ENCODE measurements around the gene POLR1A.
"Not testable (repeated sequence)": the region's sequence is repeated elsewhere in the genome, so short reads cannot be mapped to it uniquely, and the experiment has no call there.

Gene POLR1A

DNA sequence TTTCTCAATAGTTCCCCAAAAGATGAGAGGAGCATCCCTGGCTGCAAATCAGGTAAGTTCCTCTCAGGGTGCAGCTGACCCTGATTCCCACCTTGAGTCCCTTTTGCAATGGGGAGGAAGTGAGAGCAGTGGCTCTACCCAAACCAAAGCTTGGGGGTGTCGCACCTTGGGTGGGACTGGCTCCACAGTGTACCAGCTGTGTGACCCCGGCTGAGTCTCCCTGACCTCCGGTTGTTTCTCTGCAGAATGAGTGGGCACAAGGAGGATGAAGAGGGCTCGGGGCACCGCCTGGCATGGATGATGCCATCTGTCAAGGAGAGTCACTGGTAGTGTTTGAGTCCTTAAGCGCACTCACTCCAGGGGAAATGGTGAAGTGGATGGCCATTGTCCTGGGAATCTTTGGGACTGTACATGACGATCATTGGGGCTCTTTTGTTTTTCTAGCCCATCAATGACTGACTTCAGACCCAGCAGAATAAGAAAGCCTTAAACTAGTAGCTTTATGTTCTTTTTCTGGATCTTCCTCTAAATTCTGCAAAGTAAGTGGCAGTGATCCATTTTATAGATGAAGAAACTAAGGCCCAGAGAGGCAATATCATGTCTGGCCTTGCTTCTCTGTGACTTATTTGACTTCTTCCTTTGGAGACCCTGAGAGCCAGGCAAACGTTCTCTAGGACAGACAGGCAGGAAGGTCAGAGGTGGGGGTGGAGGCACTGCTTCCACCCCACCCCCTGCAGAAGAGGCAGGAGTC, 110.6 kb downstream of the POLR1A start:
- no peak for DNase-seq (ENCODE audit: low read depth)

DNA sequence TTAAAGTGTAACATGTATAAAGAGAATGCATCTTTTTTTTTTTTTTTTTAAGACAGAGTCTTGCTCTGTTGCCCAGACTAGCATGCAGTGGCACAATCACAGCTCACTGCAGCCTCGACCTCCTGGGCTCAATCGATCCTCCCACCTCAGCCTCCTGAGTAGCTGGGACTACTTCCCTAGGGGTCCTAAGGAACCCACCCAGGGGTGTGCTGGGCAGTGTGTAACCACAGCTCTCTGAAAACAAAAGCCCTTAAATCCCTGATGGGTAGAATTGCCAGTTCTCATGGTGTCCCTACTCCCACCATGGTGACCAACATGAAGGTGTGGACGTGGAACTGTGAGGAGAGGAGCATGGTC, 111.3 kb downstream of the POLR1A start:
- H3K4me3 ChIP-seq (ENCODE audit: control insufficient read depth, low read depth, low read length) = no peak overlapping the region
- no peak for DNase-seq (ENCODE audit: low read depth)
- TF ChIP-seq, protein P1, sequence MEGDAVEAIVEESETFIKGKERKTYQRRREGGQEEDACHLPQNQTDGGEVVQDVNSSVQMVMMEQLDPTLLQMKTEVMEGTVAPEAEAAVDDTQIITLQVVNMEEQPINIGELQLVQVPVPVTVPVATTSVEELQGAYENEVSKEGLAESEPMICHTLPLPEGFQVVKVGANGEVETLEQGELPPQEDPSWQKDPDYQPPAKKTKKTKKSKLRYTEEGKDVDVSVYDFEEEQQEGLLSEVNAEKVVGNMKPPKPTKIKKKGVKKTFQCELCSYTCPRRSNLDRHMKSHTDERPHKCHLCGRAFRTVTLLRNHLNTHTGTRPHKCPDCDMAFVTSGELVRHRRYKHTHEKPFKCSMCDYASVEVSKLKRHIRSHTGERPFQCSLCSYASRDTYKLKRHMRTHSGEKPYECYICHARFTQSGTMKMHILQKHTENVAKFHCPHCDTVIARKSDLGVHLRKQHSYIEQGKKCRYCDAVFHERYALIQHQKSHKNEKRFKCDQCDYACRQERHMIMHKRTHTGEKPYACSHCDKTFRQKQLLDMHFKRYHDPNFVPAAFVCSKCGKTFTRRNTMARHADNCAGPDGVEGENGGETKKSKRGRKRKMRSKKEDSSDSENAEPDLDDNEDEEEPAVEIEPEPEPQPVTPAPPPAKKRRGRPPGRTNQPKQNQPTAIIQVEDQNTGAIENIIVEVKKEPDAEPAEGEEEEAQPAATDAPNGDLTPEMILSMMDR (IDR thresholded peaks at IDR 0.05; ENCODE audit: control insufficient read depth, insufficient read depth, low read depth, low read length, missing control alignments) = no peak

More for the DNA sequence above, 110.6 kb downstream of the POLR1A start:
- TF ChIP-seq, protein P1 (IDR thresholded peaks at IDR 0.05; ENCODE audit: control insufficient read depth, insufficient read depth, low read depth, low read length, missing control alignments) = no peak
- no peak overlapping the region for H3K4me3 ChIP-seq (ENCODE audit: control insufficient read depth, low read depth, low read length)

DNA sequence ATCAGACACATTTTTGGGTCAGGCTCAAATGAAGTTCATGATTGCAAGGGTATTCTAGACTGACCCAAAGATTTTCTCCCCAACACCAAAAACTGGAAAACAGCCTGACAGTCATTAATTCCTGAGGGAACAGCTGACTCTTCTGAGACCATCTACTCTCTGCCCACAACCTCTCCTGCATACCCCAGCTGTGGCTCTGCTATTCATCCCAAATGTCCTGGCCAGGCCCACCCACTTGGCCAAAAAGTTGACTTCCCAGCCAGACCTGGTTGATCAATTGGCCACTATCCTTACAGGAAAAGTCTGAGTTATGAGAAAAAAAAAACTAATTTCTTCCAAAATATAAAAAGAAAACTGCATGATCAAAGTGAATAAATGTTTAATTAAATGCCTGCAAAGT, 113.1 kb downstream of the POLR1A start:
- H3K4me3 ChIP-seq (ENCODE audit: control insufficient read depth, low read depth, low read length) = no peak overlapping the region
- no peak for DNase-seq (ENCODE audit: low read depth)
- TF ChIP-seq, protein P1 (IDR thresholded peaks at IDR 0.05; ENCODE audit: control insufficient read depth, insufficient read depth, low read depth, low read length, missing control alignments) = no peak

DNA sequence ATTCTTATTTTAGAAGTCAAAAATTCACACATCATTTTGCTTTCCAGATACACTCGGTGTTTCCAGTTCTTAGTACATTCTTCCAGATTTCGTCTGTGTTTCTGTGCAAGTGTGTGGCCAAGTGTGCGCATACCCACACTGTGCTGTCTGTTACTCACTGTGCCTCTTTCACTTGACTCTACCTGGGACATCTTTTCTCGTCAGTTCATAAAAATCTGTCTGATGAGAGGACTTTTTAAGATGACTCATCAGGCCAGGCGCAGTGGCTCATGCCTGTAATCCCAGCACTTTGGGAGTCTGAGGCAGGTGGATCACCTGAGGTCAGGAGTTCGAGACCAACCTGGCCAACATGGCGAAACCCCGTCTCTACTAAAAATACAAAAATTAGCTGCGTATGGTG, 113.6 kb downstream of the POLR1A start:
- not testable (repeated sequence) for H3K4me3 ChIP-seq (ENCODE audit: control insufficient read depth, low read depth, low read length); DNase-seq (ENCODE audit: low read depth)

DNA sequence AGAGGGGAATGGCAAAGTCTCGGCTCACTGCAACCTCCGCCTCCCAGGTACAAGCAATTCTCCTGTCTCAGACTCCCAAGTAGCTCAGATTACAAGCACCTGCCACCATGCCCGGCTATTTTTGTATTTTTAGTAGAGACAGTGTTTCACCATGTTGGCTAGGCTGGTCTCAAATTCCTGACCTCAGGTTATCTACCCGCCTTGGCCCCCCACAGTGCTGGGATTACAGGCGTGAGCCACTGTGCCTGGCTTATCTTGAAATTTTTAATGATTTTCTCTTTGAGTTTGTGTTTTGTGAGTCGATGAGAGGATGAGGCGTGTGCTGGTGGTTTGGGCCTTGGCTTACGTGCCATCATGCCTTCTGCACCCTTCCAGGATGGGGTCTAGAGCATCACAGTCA, 115.6 kb downstream of the POLR1A start:
- no peak for DNase-seq (ENCODE audit: low read depth)
- H3K4me3 ChIP-seq (ENCODE audit: control insufficient read depth, low read depth, low read length) = no peak overlapping the region
- TF ChIP-seq, protein P1 (IDR thresholded peaks at IDR 0.05; ENCODE audit: control insufficient read depth, insufficient read depth, low read depth, low read length, missing control alignments) = no peak

DNA sequence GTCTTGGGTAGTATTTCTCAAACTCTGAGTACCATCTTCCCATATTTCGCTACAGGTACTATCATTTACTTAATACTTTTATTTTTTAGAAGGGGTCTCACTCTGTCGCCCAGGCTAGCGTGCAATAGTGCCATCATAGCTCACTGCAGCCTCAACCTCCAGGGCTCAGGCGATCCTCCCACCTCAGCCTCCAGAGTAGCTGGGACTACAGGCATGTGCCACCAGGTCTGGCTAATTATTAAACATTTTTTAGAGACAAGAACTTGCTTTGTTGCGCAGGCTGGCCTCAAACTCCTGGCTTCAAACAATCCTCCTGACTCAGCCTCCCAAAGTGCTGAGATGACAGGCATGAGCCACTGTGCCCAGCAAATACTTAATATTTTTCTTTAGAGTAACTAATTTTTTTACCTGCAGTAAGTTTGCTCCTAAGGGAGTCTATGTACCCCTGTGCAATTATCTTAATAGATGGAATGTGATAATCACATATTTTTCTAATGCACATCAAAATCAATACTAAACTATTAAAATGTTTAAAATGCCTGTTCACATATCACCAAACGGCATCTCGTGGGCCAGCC, 116.3 kb downstream of the POLR1A start:
- TF ChIP-seq, protein P1 (IDR thresholded peaks at IDR 0.05; ENCODE audit: control insufficient read depth, insufficient read depth, low read depth, low read length, missing control alignments) = no peak
- no peak overlapping the region for H3K4me3 ChIP-seq (ENCODE audit: control insufficient read depth, low read depth, low read length)
- DNase-seq (ENCODE audit: low read depth) = no peak

DNA sequence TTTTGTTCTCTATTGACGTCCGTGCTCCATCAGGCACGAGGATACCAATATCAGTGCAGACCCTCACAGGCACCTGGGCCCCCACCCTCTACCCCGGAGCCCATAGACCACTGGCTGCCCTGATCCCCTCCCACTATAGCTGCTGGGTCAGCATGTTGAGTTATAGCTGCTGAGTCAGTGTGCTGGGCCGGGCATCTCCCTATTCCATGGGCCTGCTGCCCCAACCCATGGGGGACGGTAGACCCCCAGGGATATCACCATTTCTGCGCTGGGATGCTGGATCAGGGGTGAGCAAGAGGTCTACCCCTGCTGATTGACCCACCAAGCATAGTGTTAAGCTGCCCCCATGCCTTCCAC, 116.8 kb downstream of the POLR1A start:
- TF ChIP-seq, protein P1 (IDR thresholded peaks at IDR 0.05; ENCODE audit: control insufficient read depth, insufficient read depth, low read depth, low read length, missing control alignments) = no peak
- no peak for DNase-seq (ENCODE audit: low read depth)

More for the DNA sequence above, 116.8 kb downstream of the POLR1A start:
- H3K4me3 ChIP-seq (ENCODE audit: control insufficient read depth, low read depth, low read length) = no peak overlapping the region

Measured in AG09309 (cell line).